ENCODE measurements around the gene CACNA1I. TPM values are rescaled to one million over a fixed set of nuclear protein-coding genes. Genes with fewer than 3 reads are reported as not detected.
A peak's percentile ranks its signal among the peaks of the same experiment; 100 is the strongest.

CACNA1I gene
- total RNA-seq, 1 experiment from 2014 or later, result 2.1 TPM

DNA sequence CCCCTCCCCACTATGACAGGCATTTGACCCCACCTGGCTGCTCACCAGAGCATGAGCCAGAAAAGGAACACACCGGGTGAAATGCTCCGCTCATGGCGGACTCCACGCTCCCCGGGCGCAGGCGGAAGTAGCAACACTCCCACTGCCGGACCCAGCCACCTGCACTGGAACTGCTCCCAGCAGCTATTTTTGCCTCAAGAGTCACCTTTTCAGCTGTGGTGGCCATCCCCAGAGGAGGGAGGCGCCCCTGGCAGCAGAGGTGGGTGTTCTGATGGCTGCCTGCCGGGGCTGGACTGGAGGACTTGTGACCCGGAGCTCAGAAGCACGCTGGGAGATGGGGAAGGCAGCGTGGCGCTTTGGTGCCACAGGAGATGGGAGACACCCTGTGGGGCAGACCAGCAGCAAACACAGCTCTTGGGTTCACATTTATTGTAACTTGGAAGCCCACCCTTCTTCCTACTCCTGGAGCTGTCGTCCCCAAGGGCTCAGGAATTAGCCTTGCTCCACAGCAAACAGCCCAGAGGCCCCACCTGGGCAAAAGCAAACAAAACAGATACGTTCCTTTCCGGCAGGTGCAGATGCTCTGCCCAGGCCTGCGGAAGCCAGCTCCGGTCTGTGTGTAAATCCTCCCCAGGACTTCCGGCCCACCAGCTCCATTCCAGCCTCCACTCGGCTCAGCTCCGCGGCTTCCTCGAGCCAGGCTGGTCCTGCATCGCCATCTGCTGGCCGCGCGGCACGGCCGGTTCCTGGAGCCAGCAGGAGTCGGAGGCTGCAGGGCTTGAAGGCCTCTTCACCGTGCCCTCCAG lies 41.7 kb upstream of the CACNA1I start (continued):
- TF ChIP-seq, protein P1, sequence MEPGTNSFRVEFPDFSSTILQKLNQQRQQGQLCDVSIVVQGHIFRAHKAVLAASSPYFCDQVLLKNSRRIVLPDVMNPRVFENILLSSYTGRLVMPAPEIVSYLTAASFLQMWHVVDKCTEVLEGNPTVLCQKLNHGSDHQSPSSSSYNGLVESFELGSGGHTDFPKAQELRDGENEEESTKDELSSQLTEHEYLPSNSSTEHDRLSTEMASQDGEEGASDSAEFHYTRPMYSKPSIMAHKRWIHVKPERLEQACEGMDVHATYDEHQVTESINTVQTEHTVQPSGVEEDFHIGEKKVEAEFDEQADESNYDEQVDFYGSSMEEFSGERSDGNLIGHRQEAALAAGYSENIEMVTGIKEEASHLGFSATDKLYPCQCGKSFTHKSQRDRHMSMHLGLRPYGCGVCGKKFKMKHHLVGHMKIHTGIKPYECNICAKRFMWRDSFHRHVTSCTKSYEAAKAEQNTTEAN (CRISPR knock-in tag; IDR thresholded peaks at IDR 0.05), result peak; percentile 74; the same call in 1 of the 2 replicates
- TF ChIP-seq ZNF396 (CRISPR knock-in tag; IDR thresholded peaks at IDR 0.05; ENCODE audit: borderline replicate concordance) (no peak), ATF1 (CRISPR knock-in tag; IDR thresholded peaks at IDR 0.05) (no peak), ELF4 (CRISPR knock-in tag; IDR thresholded peaks at IDR 0.05; ENCODE audit: low read depth) (no peak), ETV6 (CRISPR knock-in tag; IDR thresholded peaks at IDR 0.05) (peak; percentile 89; the same call in 1 of the 2 replicates), CREM (CRISPR knock-in tag; IDR thresholded peaks at IDR 0.05) (no peak), ZNF138 (CRISPR knock-in tag; conservative IDR thresholded peaks at IDR 0.05) (no peak), ZNF423 (CRISPR knock-in tag; IDR thresholded peaks at IDR 0.05) (no peak; the same call in 1 of the 2 replicates), TCF7 (CRISPR knock-in tag; IDR thresholded peaks at IDR 0.05; ENCODE audit: low read depth) (no peak), SOX15 (CRISPR knock-in tag; IDR thresholded peaks at IDR 0.05) (no peak), FOXP1 (CRISPR knock-in tag; IDR thresholded peaks at IDR 0.05; ENCODE audit: borderline replicate concordance) (peak; percentile 85), TEAD4 (CRISPR knock-in tag; IDR thresholded peaks at IDR 0.05) (no peak), NFE2L1 (CRISPR knock-in tag; IDR thresholded peaks at IDR 0.05) (peak; percentile 43; the same call in 1 of the 2 replicates), GRHL2 (CRISPR knock-in tag; IDR thresholded peaks at IDR 0.05; ENCODE audit: insufficient replicate concordance, severe bottlenecking) (no peak), PRRX2 (CRISPR knock-in tag; IDR thresholded peaks at IDR 0.05) (0 out of 2 replicates have a peak, but pooled peaks have one; percentile 69), CBFB (CRISPR knock-in tag; IDR thresholded peaks at IDR 0.05; ENCODE audit: low read depth) (no peak), NR1H2 (CRISPR knock-in tag; IDR thresholded peaks at IDR 0.05) (no peak), GABPB1 (CRISPR knock-in tag; IDR thresholded peaks at IDR 0.05) (peak; percentile 66), NR2C2 (CRISPR knock-in tag; IDR thresholded peaks at IDR 0.05) (no peak), ESRRA (CRISPR knock-in tag; IDR thresholded peaks at IDR 0.05; ENCODE audit: borderline replicate concordance) (0 out of 2 replicates have a peak, but pooled peaks have one; percentile 64), NFATC4 (CRISPR knock-in tag; IDR thresholded peaks at IDR 0.05) (no peak)
- TF ChIP-seq, protein P2, sequence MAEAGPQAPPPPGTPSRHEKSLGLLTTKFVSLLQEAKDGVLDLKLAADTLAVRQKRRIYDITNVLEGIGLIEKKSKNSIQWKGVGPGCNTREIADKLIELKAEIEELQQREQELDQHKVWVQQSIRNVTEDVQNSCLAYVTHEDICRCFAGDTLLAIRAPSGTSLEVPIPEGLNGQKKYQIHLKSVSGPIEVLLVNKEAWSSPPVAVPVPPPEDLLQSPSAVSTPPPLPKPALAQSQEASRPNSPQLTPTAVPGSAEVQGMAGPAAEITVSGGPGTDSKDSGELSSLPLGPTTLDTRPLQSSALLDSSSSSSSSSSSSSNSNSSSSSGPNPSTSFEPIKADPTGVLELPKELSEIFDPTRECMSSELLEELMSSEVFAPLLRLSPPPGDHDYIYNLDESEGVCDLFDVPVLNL (CRISPR knock-in tag; IDR thresholded peaks at IDR 0.05; ENCODE audit: borderline replicate concordance, low read depth), result no peak
- TF ChIP-seq, protein P3, sequence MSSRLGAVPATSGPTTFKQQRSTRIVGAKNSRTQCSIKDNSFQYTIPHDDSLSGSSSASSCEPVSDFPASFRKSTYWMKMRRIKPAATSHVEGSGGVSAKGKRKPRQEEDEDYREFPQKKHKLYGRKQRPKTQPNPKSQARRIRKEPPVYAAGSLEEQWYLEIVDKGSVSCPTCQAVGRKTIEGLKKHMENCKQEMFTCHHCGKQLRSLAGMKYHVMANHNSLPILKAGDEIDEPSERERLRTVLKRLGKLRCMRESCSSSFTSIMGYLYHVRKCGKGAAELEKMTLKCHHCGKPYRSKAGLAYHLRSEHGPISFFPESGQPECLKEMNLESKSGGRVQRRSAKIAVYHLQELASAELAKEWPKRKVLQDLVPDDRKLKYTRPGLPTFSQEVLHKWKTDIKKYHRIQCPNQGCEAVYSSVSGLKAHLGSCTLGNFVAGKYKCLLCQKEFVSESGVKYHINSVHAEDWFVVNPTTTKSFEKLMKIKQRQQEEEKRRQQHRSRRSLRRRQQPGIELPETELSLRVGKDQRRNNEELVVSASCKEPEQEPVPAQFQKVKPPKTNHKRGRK (CRISPR knock-in tag; IDR thresholded peaks at IDR 0.05; ENCODE audit: borderline replicate concordance), result no peak
- TF ChIP-seq, protein P4, sequence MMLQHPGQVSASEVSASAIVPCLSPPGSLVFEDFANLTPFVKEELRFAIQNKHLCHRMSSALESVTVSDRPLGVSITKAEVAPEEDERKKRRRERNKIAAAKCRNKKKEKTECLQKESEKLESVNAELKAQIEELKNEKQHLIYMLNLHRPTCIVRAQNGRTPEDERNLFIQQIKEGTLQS (CRISPR knock-in tag; conservative IDR thresholded peaks at IDR 0.05), result no peak
- TF ChIP-seq, protein P5, sequence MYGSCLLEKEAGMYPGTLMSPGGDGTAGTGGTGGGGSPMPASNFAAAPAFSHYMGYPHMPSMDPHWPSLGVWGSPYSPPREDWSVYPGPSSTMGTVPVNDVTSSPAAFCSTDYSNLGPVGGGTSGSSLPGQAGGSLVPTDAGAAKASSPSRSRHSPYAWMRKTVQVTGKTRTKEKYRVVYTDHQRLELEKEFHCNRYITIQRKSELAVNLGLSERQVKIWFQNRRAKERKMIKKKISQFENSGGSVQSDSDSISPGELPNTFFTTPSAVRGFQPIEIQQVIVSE (CRISPR knock-in tag; IDR thresholded peaks at IDR 0.05; ENCODE audit: borderline replicate concordance), result no peak
- TF ChIP-seq, protein P6, sequence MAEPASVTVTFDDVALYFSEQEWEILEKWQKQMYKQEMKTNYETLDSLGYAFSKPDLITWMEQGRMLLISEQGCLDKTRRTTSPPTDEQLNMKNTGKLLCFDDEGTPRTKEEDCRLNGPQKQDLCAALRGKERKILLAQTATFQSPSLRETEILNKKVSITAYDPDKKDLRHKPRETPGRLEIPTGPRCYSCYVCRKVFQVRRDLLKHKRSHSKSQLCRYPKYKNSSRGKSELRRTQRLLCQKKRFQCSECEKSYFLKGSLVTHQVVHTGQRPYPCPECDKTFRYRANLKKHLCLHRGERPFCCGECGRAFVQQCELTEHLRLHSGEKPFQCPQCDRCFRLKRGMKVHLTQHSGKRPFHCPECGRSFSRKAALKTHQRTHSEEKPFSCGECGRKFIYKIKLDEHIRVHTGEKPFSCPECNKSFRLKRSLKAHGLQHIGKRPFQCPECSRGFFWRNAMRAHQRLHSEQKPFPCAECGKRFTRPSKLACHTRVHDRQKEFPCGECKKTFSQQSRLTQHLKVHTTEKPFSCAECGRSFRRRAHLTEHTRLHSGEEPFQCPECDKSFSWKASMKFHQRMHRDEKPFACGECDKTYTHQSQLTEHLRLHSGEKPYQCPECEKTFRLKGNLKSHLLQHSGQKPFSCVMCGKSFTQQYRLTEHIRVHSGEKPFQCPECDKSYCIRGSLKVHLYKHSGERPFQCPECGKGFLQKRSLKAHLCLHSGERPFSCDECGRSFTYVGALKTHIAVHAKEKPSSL (CRISPR knock-in tag; conservative IDR thresholded peaks at IDR 0.05), result no peak
- TF ChIP-seq, protein P7, sequence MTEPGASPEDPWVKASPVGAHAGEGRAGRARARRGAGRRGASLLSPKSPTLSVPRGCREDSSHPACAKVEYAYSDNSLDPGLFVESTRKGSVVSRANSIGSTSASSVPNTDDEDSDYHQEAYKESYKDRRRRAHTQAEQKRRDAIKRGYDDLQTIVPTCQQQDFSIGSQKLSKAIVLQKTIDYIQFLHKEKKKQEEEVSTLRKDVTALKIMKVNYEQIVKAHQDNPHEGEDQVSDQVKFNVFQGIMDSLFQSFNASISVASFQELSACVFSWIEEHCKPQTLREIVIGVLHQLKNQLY (CRISPR knock-in tag; IDR thresholded peaks at IDR 0.05), result no peak
- TF ChIP-seq, protein P8, sequence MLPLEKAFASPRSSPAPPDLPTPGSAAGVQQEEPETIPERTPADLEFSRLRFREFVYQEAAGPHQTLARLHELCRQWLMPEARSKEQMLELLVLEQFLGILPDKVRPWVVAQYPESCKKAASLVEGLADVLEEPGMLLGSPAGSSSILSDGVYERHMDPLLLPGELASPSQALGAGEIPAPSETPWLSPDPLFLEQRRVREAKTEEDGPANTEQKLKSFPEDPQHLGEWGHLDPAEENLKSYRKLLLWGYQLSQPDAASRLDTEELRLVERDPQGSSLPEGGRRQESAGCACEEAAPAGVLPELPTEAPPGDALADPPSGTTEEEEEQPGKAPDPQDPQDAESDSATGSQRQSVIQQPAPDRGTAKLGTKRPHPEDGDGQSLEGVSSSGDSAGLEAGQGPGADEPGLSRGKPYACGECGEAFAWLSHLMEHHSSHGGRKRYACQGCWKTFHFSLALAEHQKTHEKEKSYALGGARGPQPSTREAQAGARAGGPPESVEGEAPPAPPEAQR (CRISPR knock-in tag; IDR thresholded peaks at IDR 0.05), result no peak
- TF ChIP-seq, protein P9, sequence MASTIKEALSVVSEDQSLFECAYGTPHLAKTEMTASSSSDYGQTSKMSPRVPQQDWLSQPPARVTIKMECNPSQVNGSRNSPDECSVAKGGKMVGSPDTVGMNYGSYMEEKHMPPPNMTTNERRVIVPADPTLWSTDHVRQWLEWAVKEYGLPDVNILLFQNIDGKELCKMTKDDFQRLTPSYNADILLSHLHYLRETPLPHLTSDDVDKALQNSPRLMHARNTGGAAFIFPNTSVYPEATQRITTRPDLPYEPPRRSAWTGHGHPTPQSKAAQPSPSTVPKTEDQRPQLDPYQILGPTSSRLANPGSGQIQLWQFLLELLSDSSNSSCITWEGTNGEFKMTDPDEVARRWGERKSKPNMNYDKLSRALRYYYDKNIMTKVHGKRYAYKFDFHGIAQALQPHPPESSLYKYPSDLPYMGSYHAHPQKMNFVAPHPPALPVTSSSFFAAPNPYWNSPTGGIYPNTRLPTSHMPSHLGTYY (CRISPR knock-in tag; IDR thresholded peaks at IDR 0.05), result no peak
